Measurements from ENCODE around the gene MRI1.
A peak's percentile ranks its signal among the peaks of the same experiment; 100 is the strongest.

The MRI1 gene

GRCh38 chr19:13774217-13775191 is 10.2 kb downstream of the MRI1 start, which contains the start of gene C19orf53 (continued):
- TF ChIP-seq PRDM10 (tag by site-specific recombination; IDR thresholded peaks at IDR 0.05) (peak; percentile 61), ZBTB6 (tag by site-specific recombination; IDR thresholded peaks at IDR 0.05) (peak; percentile 87; the same call in 1 of the 2 replicates), ZNF362 (tag by site-specific recombination; IDR thresholded peaks at IDR 0.05) (no peak), ZNF398 (tag by site-specific recombination; IDR thresholded peaks at IDR 0.05) (peak; percentile 93), KLF10 (tag by site-specific recombination; IDR thresholded peaks at IDR 0.05) (peak; percentile 37; the same call in 1 of the 2 replicates), ZNF664 (tag by site-specific recombination; IDR thresholded peaks at IDR 0.05) (peak; percentile 39; the same call in 1 of the 2 replicates), ZNF692 (tag by site-specific recombination; IDR thresholded peaks at IDR 0.05) (peak; percentile 86), KLF9 (tag by site-specific recombination; IDR thresholded peaks at IDR 0.05; ENCODE audit: low read depth) (peak; percentile 41), ZNF626 (tag by site-specific recombination; IDR thresholded peaks at IDR 0.05) (no peak), ZBTB17 (tag by site-specific recombination; IDR thresholded peaks at IDR 0.05) (peak; percentile 94), SP2 (tag by site-specific recombination; IDR thresholded peaks at IDR 0.05) (peak; percentile 94), ZFP37 (tag by site-specific recombination; IDR thresholded peaks at IDR 0.05) (peak; percentile 91), WT1 (tag by site-specific recombination; IDR thresholded peaks at IDR 0.05) (peak; percentile 22; the same call in 1 of the 2 replicates), ZNF341 (tag by site-specific recombination; IDR thresholded peaks at IDR 0.05; ENCODE audit: low read depth) (peak; percentile 61), KLF8 (tag by site-specific recombination; IDR thresholded peaks at IDR 0.05) (peak; percentile 86), HIC1 (tag by site-specific recombination; IDR thresholded peaks at IDR 0.05) (0 out of 2 replicates have a peak, but pooled peaks have one; percentile 44), ZNF629 (tag by site-specific recombination; IDR thresholded peaks at IDR 0.05) (peak; percentile 92), PATZ1 (tag by site-specific recombination; IDR thresholded peaks at IDR 0.05) (peak; percentile 83), PRDM6 (tag by site-specific recombination; IDR thresholded peaks at IDR 0.05) (peak; percentile 55)
